Activated T-helper 17 cell treated with anti-CD3 and anti-CD28 coated beads, Interleukin-2, amount 50 U/mL, for 72 hours (primary cell): ENCODE data around the gene FCN1. TPM values are rescaled to one million over a fixed set of nuclear protein-coding genes. Genes with fewer than 3 reads are reported as not detected.

Experiments used
- ATAC-seq: fragments of 150-1000 bp; cut with Tn5 transposase; replicated peaks from 2 replicates; pipeline ENCODE4 v1.10.0; 2021; ENCODE audit warnings: mild to moderate bottlenecking, moderate library complexity
- H3K27ac Mint-ChIP-seq: one replicate; pipeline ENCODE4 v1.8.0; 2022; ENCODE audit warnings: mixed read lengths
- H3K27me3 Mint-ChIP-seq: one replicate; pipeline ENCODE4 v1.8.0; 2022; ENCODE audit warnings: mixed read lengths
- H3K36me3 Mint-ChIP-seq: one replicate; pipeline ENCODE4 v1.8.0; 2022; ENCODE audit warnings: low read depth, mild to moderate bottlenecking, mixed read lengths
- H3K4me1 Mint-ChIP-seq: one replicate; pipeline ENCODE4 v1.8.0; 2022; ENCODE audit warnings: mixed read lengths
- H3K4me3 Mint-ChIP-seq: one replicate; pipeline ENCODE4 v1.8.0; 2022; ENCODE audit warnings: mild to moderate bottlenecking, mixed read lengths
- H3K9me3 Mint-ChIP-seq: one replicate; pipeline ENCODE4 v1.8.0; 2022; ENCODE audit warnings: mixed read lengths
- total RNA-seq, 2 donors: library from RNA; stranded (reverse); gene quantifications; one replicate each; pipeline ENCODE4 v1.2.3, GENCODE V29; 2022

FCN1 gene
- total RNA-seq, 2 donors from 2014 or later = not detected

DNA sequence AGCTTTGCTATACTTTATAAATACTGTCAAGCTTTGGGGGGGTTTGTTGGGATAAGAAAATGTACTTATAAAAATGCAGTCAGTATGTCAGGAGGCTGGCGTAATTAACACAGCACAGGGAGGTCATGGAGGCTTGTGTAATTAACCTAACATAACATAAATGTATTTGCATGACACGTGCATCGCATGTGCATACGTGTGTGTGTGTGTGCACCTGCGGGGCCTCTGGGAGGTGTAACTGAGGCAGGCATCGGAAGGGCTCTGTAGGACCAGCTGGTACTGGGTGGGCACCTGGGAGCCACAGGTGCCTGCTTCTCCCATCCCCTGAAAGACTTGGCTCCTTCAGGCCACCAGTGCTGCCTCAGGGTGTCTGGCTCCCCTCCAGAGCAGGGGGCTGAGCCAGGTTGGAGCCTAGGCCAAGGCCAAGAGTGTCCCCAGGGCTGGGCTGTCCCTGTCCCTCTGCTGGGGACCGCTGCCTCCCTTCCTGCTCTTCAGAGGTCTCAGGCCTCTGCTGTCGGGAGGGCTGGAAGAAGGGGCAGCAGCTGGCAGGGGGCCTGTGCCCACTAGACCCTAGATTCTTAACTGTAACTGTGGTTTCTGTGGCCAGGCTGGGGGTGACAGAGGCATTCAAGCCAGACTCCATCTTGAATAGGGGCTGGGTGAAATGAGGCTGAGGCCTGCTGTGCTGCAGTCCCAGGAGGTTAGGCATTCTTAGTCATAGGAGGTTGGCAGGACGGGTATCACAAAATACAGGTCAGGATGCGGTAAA lies 28.1 kb downstream of the FCN1 start:
- no peak for ATAC-seq
- Mint-ChIP-seq H3K27ac (no peak overlapping the region), H3K27me3 (peaks cover 13% of the 10 kb centered on the region), H3K9me3 (no peaks in the 10 kb centered on the region), H3K36me3 (no peaks in the 10 kb centered on the region), H3K4me3 (no peak overlapping the region), H3K4me1 (no peaks in the 10 kb centered on the region)

DNA sequence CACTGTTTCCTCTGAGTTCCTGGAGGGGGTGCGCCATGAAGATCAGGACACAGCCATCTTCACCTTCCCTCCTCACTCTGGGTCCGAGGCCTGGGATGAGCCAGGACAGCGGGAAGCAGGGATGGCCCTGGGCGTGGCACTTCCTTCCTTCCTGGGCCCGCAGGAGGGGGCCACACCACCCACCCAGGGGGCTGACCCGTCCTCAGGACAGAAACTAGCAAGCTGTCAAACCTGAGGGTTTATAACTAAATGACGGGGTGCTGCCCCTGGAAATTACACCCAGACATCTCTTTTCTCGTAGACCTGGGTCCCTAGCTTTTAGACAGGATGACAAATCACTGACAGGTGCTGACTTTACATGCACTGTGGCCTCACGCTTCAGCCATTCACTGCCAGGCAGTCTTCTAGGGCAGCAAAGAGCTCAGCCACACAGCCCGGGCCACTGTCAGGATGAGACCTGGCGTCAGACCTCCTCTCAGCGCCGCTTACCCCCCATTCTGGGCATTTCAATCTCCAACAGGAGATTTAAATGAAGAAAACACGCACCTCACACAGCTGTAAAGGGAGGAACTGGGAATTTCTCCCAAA lies 29.0 kb downstream of the FCN1 start:
- peaks cover 10% of the 10 kb centered on the region for H3K27me3 Mint-ChIP-seq
- H3K4me1 Mint-ChIP-seq = no peaks in the 10 kb centered on the region
- H3K27ac Mint-ChIP-seq = no peak overlapping the region
- H3K36me3 Mint-ChIP-seq = no peaks in the 10 kb centered on the region
- no peak for ATAC-seq
- H3K4me3 Mint-ChIP-seq = no peak overlapping the region
- no peaks in the 10 kb centered on the region for H3K9me3 Mint-ChIP-seq

DNA sequence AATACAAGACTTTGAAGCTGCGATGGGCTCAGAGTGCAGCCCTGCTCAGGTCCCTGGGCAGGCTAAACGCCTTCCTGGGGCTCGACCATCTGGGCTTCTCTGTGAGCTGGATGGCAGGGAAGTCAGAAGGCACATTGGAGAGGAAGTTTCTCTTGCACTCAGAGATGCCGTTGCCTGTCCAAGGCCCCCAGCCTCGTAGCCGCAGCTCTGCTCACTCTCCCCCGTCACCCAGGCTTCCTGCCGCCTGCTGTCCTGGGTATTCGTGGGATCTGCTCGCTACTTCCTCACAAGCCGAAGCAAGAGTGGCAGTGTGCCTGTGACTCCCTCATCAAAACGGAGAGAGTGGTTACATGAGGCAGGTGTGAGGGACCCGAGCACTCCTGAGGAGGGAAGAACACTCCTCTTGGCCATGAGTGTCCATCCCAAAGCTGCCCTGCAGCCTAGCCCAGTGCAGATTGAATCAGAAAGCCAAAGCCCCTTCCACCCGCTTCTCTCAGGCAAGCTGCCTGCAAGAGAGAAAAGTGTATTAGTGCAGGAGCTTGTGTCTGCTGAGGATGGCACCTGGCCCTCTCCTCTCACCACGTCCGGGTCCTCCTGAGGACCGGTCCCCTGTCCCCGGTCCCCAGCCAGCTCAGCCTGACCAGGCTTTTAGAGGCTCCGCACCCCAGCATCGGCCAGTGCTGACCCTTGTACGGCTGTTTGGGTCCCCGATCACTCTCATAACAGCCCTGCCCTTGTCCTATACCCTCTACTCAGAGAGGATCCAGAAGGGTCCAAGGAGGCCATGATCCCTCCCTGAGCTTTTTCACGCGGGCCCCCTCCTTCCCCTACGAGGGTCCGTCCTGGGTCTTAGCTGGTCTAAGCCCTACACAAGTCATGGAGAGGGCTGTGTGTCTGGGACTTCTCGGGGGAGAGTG lies 29.8 kb downstream of the FCN1 start:
- H3K27me3 Mint-ChIP-seq = peaks cover 9% of the 10 kb centered on the region
- no peak overlapping the region for H3K4me3 Mint-ChIP-seq
- H3K36me3 Mint-ChIP-seq = no peaks in the 10 kb centered on the region
- H3K9me3 Mint-ChIP-seq = no peaks in the 10 kb centered on the region
- ATAC-seq = no peak
- H3K27ac Mint-ChIP-seq = no peak overlapping the region
- H3K4me1 Mint-ChIP-seq = no peaks in the 10 kb centered on the region

DNA sequence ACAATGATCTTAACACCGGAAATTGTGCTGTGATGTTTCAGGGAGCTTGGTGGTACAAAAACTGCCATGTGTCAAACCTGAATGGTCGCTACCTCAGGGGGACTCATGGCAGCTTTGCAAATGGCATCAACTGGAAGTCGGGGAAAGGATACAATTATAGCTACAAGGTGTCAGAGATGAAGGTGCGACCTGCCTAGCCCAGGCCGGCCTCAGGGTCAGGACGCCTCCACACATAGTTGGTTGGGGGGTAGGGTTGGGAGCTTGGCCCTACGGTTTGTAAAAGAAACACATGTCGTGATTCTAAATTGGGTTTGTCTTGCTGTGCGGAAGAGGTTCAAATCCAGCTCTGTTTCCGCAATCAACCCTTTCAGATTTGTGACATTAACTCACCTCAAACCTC lies 30.5 kb downstream of the FCN1 start:
- H3K36me3 Mint-ChIP-seq = no peaks in the 10 kb centered on the region
- peaks cover 4% of the 10 kb centered on the region for H3K27me3 Mint-ChIP-seq
- H3K27ac Mint-ChIP-seq = no peak overlapping the region
- H3K4me3 Mint-ChIP-seq = no peak overlapping the region
- no peaks in the 10 kb centered on the region for H3K9me3 Mint-ChIP-seq
- ATAC-seq = no peak
- H3K4me1 Mint-ChIP-seq = no peaks in the 10 kb centered on the region

DNA sequence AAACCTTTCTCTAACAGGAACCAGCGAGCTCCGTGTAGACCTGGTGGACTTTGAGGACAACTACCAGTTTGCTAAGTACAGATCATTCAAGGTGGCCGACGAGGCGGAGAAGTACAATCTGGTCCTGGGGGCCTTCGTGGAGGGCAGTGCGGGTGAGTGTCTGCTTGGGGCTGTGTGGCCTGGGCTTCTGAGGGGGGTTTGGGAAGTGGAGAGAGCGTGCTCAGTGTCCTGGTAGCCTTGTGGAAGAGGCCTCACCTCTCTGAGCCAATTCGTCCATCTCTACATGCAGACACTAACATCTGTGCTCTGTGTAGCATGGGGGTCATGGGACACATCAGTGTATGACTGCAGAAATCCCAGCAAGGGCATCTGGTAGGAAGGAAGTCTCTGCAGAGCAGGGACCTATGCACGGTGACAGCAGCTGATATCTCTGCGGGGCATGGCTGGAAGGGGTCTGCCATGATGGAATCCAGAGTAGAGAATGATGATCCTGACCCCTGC lies 31.2 kb downstream of the FCN1 start:
- ATAC-seq = no peak
- Mint-ChIP-seq H3K4me1 (no peaks in the 10 kb centered on the region), H3K36me3 (no peaks in the 10 kb centered on the region), H3K9me3 (no peaks in the 10 kb centered on the region), H3K27ac (no peak overlapping the region), H3K27me3 (no peaks in the 10 kb centered on the region), H3K4me3 (no peak overlapping the region)

DNA sequence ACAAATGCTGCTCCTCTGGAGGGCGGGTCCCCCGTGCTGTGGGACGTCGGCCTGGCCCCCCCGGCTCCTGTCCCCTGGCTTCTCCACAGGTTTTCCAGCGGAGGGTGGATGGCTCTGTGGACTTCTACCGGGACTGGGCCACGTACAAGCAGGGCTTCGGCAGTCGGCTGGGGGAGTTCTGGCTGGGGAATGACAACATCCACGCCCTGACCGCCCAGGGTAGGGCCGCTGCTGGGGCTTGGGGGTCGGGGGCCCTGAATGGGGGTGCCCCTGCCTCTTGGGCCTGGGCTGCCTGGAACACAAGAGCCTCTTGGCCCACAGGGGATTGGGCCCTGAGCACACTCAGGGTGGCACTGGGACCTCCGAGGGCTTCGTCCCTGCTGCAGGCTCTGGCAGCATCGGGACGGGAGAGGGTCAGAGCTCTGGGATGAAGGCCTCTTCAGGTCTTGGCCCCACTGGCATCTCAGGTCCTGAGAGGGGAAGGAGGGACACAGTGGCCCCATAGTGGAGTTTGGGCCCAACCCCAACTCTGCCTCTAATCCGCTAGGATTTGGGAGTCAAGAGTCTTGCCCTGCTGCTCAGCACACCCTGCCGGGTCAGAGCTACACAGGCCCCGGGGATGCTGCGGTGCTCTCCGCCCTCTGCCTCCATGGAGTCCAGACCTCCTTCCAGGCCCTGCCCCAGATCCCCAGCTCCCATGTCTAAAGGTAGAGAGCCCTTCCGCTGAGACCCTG lies 31.9 kb downstream of the FCN1 start:
- Mint-ChIP-seq H3K4me3 (no peak overlapping the region), H3K27ac (no peak overlapping the region)
- ATAC-seq = no peak

DNA sequence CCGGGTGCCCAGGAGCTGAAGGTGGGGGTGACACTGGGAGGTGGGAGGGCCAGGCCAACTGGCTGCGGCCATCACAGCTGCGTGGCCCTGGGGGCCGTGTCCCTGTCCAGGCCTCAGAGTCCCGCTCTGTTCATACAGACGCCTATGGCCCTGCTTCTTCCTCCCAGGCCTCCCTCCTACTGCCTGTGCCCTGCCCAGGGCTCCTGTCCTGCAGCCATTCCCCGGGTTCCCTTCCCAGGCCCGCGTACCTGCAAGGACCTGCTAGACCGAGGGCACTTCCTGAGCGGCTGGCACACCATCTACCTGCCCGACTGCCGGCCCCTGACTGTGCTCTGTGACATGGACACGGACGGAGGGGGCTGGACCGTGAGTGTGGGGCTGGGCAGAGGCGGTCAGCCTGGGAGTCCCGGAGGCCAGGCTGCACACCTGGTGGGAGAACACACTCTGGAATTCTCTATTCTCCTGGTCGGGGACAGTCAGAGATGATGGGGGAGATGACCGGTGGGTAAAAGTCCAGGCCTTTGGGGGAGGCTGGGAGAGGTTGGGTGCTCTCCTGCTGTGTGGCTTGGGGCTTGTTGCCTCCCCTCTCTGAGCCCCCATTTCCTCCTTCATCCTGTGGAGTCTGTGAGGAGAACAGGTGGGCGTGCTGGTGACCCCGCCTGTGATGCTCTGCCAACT lies 32.6 kb downstream of the FCN1 start:
- Mint-ChIP-seq H3K27ac (no peak overlapping the region), H3K4me3 (no peak overlapping the region), H3K36me3 (no peaks in the 10 kb centered on the region), H3K9me3 (no peaks in the 10 kb centered on the region), H3K4me1 (no peaks in the 10 kb centered on the region), H3K27me3 (peaks cover 2% of the 10 kb centered on the region)
- no peak for ATAC-seq

More for the DNA sequence above, 31.9 kb downstream of the FCN1 start:
- Mint-ChIP-seq H3K4me1 (no peaks in the 10 kb centered on the region), H3K36me3 (no peaks in the 10 kb centered on the region), H3K27me3 (no peaks in the 10 kb centered on the region), H3K9me3 (no peaks in the 10 kb centered on the region)

DNA sequence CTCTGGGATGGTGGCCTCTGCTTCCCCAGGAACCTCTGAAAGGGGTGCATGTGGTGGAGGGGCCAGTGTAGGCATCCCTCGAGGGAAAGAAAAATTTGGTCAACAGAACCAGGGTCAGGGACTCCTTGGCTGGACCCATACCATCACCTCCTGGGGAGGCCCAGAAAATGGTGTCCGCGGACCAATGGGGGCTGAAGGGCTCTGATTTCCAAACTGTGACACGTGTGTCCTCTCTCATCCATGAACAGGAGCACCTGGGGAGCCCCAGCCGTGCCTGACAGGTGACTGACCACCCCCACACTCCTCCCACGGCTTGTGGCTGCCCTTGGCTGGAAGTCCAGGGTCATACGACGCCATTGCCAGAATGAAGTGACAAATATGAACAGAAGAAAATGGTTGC lies 33.2 kb downstream of the FCN1 start:
- Mint-ChIP-seq H3K27ac (no peak overlapping the region), H3K9me3 (no peaks in the 10 kb centered on the region), H3K27me3 (peaks cover 5% of the 10 kb centered on the region), H3K4me1 (no peaks in the 10 kb centered on the region), H3K36me3 (no peaks in the 10 kb centered on the region), H3K4me3 (no peak overlapping the region)
- no peak for ATAC-seq

DNA sequence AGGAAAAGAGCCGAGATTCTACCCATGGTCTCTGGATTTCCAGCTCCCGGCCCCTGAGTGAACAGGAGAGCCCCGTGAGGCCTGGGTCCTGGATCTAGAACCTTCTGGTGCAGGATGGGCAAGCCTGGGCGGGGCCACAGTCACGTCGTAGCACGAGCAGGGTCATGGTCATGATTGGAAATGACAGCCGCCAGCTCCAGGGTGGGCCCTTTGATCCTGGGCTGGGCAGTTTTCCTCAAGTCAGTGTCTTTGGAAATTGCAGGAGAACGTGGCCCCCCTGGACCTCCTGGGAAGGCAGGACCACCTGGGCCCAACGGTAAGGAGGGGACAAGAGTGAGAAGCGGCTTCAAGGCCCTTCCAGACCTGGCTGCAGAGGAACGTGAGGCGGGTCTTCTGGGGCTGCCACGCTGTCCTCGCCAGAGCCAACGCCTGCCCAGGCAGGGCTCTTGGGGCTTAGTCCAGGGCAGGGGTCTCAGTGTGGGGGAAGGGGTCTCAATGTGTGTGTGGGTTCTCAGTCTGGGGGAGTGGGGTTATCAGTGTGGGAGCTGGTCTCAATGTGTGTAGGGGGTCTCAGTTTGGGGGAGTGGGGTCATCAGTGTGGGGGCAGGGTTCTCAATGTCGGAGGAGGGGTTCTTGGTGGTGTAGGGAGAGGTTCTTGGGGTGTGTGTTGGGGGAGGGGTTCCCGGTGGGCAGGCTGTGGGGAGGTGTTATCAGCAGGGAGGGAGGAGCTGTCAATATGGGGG lies 34.5 kb downstream of the FCN1 start:
- H3K27me3 Mint-ChIP-seq = peaks cover 5% of the 10 kb centered on the region

DNA sequence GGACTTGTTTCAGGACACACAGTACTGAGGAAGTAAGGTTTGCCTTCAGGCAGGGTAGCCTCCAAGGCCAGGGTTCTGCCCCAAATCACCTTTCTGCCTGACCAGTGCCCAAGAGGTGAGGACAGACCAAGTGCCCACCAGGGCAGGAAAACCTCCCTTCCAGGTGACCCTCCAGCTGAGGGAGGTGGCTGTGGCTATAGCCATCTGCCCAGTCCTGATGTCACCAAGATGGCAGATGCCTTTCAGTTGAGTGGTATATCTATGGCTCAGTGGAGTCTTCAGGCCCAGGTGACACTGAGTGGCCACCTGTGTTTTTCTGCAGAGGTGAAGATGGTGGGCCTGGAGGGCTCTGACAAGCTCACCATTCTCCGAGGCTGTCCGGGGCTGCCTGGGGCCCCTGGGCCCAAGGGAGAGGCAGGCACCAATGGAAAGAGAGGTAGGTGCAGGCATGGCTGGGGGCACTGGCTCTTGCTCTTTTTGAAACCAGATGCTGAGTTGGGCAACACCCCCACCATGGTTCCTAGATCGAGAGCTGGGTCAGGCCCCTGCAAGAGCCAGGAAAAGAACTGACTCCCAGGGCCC lies 35.4 kb downstream of the FCN1 start:
- ATAC-seq = no peak
- Mint-ChIP-seq H3K36me3 (no peaks in the 10 kb centered on the region), H3K27ac (no peak overlapping the region), H3K27me3 (peaks cover 5% of the 10 kb centered on the region), H3K4me3 (no peak overlapping the region), H3K4me1 (no peaks in the 10 kb centered on the region), H3K9me3 (no peaks in the 10 kb centered on the region)

More for the DNA sequence above, 34.5 kb downstream of the FCN1 start:
- no peaks in the 10 kb centered on the region for H3K36me3 Mint-ChIP-seq
- H3K9me3 Mint-ChIP-seq = no peaks in the 10 kb centered on the region
- H3K27ac Mint-ChIP-seq = no peak overlapping the region
- ATAC-seq = no peak
- H3K4me1 Mint-ChIP-seq = no peaks in the 10 kb centered on the region
- no peak overlapping the region for H3K4me3 Mint-ChIP-seq

DNA sequence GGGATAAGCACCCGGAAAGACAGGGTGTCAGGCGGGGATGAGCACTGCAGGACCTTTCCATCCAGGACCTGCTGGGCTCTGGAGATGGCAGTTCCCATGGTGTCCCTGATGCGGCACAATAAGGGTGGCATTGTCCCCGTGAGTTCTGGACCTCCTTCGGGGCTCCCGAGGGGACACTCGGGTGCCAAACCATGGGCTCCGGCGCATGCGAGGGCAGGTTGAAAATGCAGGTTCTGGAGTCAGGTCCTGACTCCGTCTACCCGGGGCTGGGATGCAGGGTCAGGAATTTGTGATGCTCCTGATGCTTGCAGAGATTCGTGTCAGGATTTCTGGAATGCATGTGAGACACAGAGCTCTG lies 36.4 kb downstream of the FCN1 start:
- H3K27ac Mint-ChIP-seq = no peak overlapping the region
- H3K4me1 Mint-ChIP-seq = no peaks in the 10 kb centered on the region
- no peaks in the 10 kb centered on the region for H3K36me3 Mint-ChIP-seq
- H3K4me3 Mint-ChIP-seq = no peak overlapping the region
- H3K27me3 Mint-ChIP-seq = peaks cover 5% of the 10 kb centered on the region
- H3K9me3 Mint-ChIP-seq = no peaks in the 10 kb centered on the region
- ATAC-seq = no peak

DNA sequence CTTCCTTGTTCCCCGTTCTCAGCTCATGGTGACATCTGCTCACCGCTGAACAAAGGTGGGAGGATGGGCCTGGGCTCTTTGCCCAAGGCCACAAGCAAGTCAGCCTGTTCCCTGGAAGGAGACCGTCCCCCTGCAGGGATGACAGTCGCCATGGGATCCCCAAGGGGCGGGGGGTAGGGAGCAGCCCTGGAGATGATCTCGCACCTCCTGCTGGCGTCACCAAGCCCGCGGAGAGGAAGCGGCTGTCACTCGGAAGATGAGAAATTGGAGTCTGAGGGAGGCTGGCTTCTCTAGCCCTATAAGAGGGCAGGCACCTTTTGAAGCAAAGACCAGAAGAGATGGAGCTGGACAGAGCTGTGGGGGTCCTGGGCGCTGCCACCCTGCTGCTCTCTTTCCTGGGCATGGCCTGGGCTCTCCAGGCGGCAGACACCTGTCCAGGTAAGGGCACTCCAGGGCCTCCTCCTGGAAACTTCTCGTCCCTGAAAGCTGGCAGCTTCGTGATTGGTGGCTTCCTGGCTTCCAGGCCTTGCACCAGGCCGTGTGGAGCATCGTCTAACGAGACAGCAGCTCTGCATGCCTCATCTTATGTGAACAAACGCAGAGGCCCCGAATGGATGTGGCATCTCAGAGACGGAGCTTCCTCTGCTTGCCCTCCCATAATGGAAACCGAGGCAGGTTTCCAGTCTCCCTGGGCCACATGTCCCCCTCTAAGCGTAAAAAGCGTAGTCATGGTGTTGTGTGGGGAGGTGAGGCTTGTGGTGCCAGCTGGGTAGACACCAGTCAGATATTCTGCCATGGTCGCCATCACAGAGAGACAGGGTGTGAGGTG lies 37.0 kb downstream of the FCN1 start, which contains the start of gene FCN2:
Gene FCN2 (plus strand): TSS at position 327 of the 829 bp plus-strand sequence. CDS start 12 bp downstream, at position 339.
- H3K27me3 Mint-ChIP-seq = peaks cover 5% of the 10 kb centered on the region
- H3K27ac Mint-ChIP-seq = no peak within 1 kb of the TSS
- no peaks in the 10 kb centered on the region for H3K9me3 Mint-ChIP-seq
- H3K4me1 Mint-ChIP-seq = no peaks in the 10 kb centered on the region
- H3K36me3 Mint-ChIP-seq = no peaks in the 10 kb centered on the region
- ATAC-seq = no peak
- no peak within 1 kb of the TSS for H3K4me3 Mint-ChIP-seq
